Measurements from ENCODE around the gene CCL24.
"Not testable (repeated sequence)": the region's sequence is repeated elsewhere in the genome, so short reads cannot be mapped to it uniquely, and the experiment has no call there.

The CCL24 gene

DNA sequence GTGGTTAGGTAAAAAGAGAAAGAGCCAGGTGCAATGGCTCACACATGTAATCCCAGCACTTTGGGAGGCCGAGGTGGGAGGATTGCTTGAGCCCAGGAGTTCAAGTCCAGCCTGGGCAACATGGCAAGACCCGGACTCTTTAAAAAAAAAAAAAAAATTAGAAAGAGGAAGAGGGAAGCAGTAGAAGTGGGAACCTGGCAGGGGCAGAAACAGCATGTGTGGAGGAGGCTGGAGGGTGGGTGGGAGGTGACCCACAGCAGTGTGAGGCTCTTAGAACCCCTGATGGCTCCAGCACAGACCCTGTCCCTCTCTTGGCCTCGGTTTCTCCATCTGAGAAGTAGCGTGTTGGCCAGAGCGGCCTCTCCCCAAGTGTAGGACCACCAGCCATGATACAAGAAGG, 4.9 kb upstream of the CCL24 start:
- no peak for DNase-seq

DNA sequence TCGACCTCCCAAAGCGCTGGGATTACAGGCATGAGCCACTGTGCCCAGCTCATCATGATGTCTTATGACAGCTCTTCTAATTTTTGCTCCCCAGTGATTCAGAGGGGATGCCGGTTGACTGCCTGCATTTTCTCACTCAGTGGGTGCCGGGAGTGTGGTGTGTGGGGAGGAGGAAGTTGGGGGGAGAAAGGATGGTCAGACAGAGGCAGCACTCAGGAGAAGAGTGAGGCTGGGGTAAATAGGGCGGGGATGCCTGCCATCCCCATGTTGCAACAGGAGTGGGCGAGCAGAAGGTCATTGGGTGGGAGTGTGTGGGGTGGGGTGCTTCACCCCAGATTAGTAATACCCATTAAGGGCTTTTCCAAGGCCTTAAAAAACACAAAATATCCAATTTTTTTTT, 3.5 kb upstream of the CCL24 start:
- DNase-seq = no peak

DNA sequence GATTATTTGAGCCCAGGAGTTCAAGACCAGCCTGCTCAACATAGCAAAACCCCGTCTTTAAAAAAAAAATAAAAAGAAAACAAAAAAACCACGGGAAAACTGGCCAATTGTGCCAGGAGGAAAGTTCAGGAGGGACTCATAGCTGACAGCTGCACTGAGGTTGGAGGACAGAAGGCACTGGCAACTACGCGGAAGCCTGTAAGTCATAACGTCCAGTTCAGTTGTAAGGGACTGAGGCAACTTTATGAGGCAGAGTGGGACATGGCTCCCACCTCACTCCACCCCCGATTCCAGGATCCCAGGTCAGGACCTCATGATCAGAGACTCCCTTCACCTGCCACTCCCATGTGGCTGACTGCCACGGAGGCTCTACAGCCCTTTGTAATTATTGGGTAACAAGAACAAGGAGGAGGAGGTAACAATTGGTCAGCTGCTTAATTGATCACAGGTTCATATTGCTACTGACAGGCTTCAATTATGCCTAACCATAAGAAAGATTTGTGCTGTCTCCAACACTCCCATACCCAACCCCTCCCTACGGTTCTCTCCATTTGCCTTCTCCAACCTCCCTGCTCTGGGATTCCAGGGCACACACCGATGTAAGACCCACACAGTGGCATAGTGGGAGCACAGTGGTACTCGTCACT, 1.9 kb upstream of the CCL24 start:
- no peak for DNase-seq

DNA sequence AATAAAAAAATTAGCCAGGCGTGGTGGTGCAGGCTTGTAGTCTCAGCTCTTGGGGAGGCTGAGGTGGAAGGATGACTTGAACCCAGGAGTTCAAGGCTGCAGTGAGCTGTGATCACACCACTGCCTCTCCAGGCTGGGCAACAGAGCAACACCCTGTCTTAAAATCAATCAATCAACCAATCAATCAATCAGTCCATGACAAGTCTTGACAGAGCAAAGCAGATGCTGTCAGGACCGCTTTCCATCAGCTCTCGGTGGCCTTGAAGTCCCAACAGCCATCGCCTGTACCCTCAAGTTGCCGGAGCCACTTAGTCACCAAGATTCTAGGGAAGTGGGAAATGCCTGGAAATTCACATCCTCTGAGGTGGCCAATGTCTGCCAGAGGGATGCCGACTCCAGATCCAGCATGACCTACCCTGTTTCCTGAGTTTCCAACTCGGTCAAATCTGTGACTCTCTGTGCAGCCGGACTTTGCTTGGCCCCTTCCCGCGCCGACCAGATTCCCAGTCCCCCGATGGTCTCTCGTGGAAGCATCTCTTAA, 871 bp upstream of the CCL24 start:
- DNase-seq = no peak

DNA sequence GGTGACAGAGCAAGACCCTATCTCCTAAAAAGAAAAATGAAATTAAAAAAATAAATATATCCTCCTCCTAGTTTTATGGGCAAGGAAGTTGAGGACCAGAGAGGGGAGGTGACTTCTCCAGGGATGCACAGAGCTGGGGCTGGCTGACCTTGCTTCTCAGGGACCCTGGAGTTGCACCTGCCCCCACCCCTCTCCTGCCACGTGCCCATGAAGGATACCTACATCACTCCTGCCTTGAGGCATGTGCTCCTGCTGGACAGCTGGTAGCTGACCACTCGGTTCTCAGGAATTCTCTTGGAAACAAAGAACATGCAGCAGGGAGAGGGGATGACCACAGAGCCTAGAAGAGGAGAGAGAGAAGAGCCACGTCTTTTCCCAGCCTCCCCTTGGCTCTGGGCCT, 522 bp downstream of the CCL24 start:
- no peak for DNase-seq

DNA sequence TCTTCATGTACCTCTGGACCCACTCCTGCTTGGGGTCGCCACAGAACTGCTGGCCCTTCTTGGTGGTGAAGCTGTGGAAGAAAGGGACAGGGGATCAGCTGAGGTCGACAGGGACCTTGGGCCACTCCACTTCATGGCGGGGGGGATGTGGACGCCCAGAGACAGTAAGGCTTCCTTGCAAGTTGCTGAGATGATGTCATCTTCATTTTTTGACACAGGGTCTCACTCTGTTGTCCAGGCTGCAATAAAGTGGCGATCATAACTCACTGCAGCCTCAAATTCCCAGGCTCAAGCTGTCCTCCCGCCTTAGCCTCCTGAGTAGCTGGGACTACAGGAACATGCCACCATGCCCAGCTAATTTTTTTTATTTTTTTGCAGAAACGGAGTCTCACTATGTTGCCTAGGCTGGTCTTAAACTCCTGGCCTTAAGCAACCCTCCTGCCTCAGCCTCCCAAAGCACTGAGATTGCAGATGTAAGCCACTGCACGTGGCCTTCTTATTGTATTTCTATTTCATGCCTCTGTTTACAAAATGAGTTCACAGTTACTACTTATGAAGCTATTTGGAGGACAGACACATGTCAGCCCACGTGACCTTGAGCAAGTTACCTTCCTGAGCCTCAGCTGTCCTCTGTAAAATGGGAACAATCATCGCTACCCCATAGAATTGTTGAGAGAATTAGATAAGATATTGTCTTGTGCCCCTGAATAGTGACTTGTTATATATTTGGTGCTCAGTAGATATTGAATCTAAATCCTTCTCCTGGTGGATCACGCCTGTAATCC, 1.5 kb downstream of the CCL24 start:
- DNase-seq = no peak

DNA sequence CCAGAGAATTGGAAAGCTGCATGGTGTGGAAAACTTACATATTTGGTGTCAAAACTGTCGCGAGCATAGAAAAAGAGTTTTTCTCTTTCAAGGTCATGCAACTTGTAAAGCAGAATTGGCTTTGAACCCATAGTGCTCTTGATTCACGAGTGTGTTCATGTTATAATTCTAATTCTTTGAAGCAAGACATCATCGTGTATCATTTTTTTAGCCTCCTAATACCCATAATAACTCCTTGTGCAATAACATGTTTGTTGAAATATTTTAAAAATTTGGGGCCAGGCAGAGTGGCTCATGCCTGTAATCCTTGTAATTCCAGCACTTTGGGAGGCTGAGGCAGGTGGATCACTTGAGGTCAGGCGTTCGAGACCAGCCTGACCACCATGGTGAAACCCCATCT, 4.2 kb downstream of the CCL24 start:
- DNase-seq = no peak

DNA sequence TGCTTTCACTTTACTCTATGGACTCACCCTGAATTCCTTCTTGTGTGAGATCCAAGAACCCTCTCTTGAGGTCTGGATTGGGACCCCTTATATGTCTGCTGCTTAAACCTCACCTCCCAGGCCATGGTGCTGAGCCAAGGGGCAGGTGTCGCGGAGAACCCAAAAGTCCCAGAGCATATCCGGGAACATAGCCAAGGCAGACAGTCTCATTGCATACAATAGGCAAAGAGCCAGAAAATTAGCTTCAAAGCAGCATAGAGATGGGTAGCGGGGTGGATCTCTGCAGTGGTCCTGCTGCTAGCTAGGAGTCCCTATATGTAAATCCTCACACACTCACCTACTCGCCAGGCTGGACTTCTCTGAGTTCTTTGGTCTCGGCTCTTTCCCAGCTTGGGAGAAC, 5.5 kb downstream of the CCL24 start:
- no peak for DNase-seq

DNA sequence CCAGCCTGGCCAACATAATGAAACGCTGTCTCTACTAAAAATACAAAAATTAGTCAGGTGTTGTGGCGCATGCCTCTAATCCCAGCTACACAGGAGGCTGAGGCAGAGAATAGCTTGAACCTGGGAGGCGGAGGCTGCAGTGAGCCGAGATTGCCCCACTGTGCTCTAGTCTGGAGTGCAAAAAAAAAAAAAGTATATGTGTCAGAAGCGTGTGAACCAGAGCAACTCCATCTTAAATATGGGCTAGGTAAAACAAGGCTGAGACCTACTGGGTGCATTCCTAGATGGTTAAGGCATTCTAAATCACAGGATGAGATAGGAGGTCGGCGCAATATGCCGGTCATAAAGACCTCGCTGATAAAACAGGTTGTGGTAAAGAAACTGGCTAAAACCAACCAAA, 6.2 kb downstream of the CCL24 start:
- no peak for DNase-seq

DNA sequence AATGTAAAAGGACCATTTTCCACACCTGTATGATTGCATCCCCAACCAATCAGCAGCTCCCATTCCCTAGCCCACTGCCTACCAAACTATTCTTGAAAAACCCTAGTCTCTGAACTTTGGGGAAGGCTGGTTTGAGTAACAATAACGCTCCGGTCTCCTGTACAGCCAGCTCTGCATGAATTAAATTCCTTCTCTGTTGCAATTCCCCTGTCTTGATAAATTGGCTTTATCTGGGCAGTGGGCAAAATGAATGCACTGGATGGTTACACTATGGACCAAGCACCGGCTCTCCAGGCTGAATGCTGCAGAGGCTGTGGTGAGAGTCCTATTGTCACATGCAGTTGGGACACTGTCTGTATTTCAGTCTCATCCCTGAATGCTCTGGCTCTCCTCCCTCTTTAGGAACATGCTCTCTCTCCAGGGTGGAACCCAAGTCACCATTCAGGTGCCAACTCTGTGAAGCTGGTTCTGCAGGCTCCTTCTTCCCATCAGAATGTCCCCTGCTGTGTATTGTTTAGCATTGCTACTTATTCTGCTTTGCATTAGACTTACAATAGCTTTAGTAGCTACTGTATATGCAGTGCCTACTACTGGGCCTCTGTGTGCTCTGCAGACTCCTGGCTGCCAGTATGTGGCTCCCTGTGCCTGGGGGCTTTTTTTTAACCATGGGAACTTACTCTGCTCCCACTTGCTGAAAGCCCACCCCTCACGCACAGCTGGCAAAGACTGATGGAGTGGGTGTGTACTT, 6.9 kb downstream of the CCL24 start:
- DNase-seq = no peak

DNA sequence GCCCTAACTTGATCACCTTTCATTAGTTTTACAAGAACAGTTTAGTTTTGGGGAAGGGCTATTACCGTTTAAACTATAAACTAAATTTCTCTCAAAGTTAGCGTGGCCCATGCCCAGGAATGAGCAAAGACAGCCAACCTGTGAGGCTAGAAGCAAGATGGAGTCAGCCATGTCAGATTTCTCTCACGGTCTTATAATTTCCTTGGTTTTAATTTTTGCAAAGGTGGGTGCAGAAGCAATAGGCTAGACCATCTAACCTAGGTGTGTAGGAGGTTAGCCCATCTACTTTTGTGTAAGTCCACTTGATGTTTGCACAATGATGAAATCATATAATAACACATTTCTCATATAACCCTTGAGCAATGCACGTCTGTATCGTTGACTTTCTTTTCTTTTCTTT, 8.9 kb downstream of the CCL24 start:
- no peak for DNase-seq

DNA sequence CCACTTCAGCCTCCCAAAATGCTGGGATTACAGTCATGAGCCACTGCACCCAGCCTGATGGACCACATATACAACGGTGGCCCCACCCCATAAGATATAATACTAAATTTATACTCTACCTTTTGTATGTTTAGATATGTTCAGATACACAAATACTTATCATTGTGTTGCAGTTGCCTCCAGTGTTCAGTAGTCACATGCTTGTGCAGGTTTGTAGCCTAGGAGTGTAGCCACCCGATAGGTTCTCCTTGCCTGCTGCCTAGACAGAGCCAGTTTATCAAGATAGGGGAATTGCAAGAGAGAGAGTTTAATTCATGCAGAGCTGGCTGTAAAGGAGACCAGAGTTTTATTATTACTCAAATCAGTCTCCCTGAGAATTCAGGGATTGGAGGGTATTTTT, 9.6 kb downstream of the CCL24 start:
- DNase-seq = no peak

DNA sequence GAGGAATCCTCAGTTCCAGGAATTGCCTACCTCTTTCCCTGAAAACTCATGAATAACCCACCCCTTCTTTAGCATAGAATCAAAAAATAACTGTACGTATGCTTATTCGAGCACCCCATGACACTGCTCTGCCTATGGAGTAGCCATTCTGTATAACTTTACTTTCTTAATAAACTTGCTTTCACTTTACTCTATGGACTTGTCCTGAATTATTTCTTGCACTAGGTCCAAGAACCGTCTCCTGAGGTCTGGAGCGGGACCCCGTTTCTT, 11.1 kb downstream of the CCL24 start:
- DNase-seq = no peak

DNA sequence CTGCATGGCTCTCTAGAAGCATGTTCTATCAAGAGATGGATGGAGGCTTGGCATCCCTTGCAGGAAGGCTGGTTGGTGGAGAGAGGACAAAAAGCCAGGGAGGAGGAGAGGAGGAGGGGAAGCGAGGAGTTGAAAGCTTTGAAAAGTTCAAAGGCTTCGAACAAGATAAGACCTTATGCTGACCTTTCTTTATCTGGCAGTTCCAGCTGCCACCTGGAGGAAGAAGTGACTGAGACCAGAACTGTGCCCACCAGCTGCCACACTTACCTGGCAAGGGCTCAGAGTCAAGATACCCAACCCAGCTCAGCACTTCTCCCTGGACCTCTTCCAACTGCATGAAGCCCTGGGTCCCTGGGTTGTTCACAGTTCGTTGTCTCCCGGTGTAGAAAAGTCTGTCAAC, 14.8 kb downstream of the CCL24 start:
- DNase-seq = no peak

DNA sequence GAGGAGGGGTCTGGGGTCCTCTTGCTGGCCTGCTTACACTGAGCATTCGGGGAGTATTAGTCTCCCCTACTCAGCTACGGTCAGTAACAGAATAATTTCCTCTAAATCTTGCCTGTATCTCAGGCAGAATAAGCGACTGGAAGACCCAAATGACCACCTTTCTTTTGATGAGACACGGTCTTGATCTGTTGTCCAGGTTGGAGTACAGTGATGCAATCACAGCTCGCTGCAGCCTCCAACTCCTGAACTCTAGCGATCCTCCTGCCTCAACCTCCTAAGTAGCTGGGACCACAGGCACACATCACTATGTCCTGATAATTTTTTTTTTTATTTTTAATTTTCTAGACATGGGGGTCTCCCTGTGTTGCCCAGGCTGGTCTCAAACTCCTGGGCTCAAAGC, 17.2 kb downstream of the CCL24 start:
- no peak for DNase-seq

DNA sequence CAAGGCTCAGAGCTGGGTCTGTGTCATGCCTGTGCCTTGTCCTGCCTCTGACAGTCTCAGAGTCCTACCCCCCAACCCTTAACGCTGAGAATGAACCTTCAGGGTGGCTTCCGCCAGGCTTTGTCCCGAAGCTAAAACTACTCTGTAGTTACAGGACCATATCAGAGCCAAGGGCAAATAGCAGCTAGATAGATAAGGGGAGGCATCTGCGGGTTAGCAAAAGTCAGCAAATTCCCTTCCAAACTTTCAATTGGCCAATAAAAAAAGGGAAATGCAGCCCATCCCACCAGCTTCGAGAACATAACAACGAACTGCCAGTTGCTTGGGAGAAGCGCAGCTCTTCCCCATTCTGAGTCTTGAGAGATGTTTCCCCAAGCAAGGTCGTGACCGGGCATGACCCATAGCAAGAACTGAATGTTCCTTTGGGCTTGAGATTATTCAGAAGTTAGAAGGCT, 17.7 kb downstream of the CCL24 start:
- DNase-seq = no peak

DNA sequence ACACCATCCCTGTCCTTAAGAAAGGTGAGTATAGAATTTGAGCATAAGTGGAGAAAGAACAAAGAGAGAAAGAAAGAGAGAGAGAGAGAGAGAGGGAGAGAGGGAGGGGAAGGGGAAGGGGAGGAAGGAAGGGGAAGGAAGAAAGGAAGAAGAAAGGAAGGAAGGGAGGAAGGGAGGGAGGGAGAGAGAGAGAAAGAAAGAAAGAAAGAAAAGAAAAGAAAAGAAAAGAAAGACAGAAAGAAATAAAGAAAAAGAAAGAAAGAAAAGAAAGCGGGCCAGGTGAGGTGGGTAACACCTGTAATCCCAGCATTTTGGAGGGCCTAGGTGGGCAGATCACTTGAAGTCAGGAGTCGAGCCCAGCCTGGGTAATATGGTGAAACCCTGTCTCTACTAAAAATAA, 19.9 kb downstream of the CCL24 start:
- DNase-seq = no peak

DNA sequence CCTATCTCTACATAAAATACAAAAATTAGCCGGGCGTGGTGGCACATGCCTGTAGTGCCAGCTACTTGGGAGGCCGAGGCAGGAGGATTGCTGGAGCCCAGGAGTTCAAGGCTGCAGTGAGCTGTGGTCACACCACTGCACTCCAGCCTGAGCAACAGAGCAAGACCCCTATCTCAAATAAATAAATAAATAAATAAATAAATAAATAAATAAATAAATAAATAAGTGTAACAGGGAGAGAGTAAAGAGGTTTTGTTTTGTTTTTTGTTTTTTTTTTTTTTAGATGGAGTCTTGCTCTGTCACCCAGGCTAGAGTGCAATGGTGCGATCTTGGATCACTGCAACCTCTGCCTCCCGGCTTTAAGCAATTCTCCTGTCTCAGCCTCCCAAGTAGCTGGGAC, 21.0 kb downstream of the CCL24 start:
- not testable (repeated sequence) for DNase-seq

DNA sequence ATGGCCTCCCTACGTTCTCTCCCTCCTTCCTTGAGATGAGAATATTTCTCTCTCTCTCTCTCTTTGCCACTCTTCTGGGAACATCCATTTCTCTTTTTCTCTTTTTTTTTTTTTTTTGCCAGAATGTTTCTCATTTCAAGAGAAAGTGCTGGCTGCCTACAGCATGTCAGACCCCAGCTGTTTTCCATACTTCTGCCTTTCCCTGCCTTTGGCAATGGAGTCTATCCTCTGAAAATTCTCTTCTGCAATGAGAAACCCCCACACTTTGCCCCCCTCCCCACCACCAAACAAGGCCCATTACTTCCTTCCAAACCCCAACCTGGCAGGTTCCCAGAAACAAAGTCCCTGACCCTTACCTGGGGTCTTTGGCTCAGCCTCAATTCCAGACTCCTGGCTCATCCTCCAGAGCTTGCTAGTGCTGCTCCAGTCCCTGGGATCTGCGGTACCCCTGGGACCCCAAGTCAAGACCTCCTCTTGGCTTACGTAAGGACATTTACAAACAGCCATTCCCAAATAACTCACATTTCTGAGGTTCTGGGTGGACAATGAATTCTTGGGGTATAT, 24.2 kb downstream of the CCL24 start:
- no peak for DNase-seq

DNA sequence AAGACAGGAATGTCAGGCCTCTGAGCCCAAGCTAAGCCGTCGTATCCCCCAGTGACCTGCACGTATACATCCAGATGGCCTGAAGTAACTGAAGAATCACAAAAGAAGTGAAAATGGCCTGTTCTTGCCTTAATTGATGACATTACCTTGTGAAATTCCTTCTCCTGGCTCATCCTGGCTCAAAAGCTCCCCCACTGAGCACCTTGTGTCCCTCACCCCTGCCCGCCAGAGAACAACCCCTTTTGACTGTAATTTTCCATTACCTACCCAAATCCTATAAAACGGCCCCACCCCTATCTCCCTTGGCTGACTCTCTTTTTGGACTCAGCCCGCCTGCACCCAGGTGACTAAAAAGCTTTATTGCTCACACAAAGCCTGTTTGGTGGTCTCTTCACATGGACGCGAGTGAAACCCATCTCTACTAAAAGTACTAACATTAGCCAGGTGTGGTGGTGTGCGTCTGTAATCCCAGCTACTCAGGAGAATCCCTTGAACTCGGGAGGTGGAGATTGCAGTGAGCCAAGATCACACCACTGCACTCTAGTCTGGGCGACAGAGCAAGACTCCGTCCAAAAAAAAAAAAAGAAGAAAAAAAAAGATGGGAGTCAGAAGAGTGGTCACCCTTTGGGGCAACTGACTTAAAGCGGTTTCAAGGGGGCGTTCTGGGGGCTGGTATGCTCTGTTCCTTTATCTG, 25.3 kb downstream of the CCL24 start:
- DNase-seq = not testable (repeated sequence)

DNA sequence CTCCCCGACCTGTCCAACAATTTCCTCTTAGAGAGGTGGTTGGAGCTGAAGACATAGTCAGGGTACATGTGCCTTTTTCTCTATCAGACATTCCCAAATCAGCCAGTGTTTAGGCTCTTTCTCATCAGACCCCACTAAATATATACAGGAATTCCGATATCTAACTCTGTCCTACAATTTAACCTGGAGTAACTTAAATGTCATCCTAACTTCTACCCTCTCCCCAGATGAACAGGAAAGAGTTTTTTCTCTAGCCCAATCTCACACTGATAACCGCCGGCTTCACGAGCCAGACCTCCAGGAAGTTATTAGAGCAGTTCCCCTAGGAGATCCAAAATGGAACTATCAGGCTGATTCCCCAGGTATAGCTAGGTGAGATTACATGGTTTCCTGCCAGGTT, 30.5 kb downstream of the CCL24 start:
- not testable (repeated sequence) for DNase-seq

DNA sequence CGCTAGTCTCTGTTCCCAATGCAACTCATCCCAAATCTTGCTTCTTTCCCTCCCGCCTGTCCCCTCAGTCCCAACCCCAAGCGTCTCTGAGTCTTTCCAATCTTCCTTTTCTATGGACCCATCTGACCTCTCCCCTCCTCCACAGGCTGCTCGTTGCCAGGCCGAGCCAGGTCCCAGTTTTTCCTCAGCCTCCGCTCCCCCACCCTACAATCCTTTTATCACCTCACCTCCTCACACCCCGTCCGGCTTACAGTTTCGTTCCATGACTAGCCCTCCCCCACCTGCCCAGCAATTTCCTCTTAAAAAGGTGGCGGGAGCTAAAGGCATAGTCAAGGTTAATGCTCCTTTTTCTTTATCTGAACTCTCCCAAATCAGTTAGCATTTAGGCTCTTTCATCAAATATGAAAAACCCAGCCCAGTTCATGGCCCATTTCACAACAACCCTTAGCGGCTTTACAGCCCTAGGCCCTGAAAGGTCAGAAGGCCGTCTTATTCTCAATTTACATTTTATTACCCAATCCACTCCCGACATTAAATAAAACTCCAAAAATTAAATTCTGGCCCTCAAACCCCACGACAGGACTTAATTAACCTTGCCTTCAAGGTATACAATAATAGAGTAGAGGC, 32.8 kb downstream of the CCL24 start:
- not testable (repeated sequence) for DNase-seq

DNA sequence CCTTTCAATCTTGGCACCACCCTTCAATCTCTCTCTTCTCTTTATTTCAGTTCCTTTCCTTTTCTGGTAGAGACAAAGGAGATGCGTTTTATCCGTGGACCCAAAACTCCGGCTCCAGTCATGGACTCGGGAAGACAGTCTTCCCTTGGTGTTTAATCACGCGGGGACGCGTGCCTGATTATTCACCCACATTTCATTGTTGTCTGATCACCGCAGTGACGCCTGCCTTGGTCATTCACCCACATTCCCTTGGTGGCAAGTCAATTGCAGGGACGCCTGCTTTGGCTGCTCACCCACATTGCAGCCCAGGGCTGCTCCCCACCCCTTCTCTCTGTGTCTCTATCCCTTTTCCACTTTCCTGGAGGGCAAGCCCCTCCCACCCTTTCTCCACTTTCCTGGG, 34.1 kb downstream of the CCL24 start:
- DNase-seq = not testable (repeated sequence)

Data from NCI-H1436 (cell line).